Fibroblast of mammary gland (primary cell): Measurements from ENCODE around the gene RAB36.

Experiments
- DNase-seq: peaks from one replicate; pipeline ENCODE4 v3.0.0-alpha.2; 2010; ENCODE audit warnings: low read depth
- H3K4me3 ChIP-seq: 2 replicates; pipeline ENCODE4 v1.5.1; 2011; ENCODE audit warnings: low read depth, mild to moderate bottlenecking, low read length, moderate library complexity; ENCODE audit not compliant: control insufficient read depth
- TF ChIP-seq, protein P1 (sequence below): conservative IDR thresholded peaks from 2 replicates; pipeline ENCODE4 v1.5.1; 2011; ENCODE audit warnings: low read depth, low read length, inconsistent platforms; ENCODE audit not compliant: control insufficient read depth, insufficient read depth

Gene RAB36

GRCh38 chr22:23154461-23154860, 9.2 kb downstream of the RAB36 start:
- H3K4me3 ChIP-seq = no peak overlapping the region
- TF ChIP-seq, protein P1, sequence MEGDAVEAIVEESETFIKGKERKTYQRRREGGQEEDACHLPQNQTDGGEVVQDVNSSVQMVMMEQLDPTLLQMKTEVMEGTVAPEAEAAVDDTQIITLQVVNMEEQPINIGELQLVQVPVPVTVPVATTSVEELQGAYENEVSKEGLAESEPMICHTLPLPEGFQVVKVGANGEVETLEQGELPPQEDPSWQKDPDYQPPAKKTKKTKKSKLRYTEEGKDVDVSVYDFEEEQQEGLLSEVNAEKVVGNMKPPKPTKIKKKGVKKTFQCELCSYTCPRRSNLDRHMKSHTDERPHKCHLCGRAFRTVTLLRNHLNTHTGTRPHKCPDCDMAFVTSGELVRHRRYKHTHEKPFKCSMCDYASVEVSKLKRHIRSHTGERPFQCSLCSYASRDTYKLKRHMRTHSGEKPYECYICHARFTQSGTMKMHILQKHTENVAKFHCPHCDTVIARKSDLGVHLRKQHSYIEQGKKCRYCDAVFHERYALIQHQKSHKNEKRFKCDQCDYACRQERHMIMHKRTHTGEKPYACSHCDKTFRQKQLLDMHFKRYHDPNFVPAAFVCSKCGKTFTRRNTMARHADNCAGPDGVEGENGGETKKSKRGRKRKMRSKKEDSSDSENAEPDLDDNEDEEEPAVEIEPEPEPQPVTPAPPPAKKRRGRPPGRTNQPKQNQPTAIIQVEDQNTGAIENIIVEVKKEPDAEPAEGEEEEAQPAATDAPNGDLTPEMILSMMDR = no peak
- DNase-seq = no peak

DNA sequence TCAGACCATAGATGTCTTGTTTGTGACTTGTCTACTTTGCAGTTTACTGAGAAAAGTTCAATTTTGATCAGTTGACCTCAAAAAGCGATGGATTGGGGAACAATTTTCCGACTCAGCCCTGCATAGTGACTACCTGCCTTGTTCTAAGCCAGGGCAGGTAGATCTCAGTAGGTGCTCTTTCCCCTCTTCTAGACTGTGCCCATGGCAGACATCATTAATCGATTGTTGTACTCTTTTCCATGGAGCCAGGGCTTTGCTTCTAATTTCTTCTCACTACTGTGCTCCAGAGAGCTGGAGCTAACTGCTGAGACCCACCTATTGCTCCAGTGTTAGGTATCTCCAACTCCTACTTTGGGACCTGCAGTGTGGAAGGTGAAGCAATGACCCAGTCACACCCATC, 9.9 kb downstream of the RAB36 start:
- no peak overlapping the region for H3K4me3 ChIP-seq
- TF ChIP-seq, protein P1 = no peak
- DNase-seq = no peak

DNA sequence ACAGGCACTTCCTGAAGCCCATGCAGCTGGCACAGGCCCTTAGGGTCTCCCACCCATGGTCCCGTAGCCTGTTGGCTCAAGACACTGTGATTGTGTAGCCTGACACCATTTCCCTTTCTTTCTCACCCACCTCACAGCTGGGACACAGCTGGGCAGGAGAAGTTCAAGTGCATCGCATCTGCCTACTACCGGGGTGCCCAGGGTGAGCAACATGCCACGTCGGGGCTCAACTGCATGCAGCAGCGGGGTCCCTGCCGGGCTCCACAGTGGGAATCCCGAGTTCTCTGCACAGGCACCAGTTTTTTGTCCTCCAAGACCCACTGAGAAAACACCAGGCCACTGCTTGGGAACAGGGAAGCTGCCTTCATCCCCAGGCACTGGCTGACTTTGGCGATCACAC, 10.6 kb downstream of the RAB36 start:
- TF ChIP-seq, protein P1 = no peak
- no peak for DNase-seq
- H3K4me3 ChIP-seq = no peak overlapping the region

- no peak overlapping the region for H3K4me3 ChIP-seq
- TF ChIP-seq, protein P1 = no peak
- DNase-seq = no peak
These were observed 11.0 kb downstream of the RAB36 start for GRCh38 chr22:23156286-23156685.

DNA sequence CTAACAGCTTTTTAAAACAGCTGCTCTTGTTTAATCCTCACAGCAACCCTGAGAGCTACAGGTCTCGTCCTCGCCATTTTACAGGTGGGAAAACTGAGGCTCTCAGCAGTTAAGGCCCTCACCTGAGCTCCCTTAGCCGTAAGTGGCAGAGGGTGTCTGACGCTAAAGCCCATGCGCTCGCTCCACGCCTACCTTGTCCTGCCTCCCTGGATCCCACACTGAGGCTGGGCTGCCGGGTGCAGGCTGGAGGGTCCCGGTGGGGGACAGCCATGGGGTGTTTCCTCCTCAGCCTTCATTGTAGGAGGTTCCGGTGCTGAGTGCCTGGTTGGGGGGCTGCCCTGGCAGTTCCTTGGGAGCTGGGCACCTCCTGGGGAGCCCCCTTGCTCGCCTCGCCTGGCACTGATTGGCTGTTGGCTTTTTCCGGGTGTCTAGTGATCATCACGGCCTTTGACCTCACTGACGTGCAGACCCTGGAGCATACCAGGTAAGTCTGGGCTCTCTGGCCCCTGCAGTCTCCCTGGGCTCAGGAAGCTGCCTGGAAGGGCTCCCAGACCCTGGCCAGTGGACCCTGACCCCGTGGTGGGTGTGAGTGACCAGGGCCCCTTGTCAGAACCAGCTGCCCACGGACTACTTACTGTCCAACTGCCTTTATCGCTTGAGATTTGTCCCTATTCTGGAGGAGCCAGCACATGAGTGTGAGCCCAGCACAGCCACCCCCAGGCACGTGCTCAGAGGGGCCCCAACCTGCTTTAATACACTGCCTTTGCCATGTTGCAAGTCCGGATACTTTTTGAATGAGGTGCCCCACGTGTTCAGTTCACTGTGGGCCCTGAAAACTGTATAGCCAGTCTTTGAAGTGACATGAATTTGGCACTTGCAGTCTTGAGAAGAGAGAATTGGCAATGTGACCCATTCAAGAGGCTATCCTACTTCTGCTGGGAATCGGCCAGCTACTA, 12.6 kb downstream of the RAB36 start:
- TF ChIP-seq, protein P1 = no peak
- no peak for DNase-seq
- no peak overlapping the region for H3K4me3 ChIP-seq

GRCh38 chr22:23158516-23159290, 13.4 kb downstream of the RAB36 start:
- TF ChIP-seq, protein P1 = no peak
- no peak overlapping the region for H3K4me3 ChIP-seq
- DNase-seq = no peak
